NT2/D1 (cell line): ENCODE measurements around the gene AASDH.

ENCODE experiments used
- DNase-seq: peaks from one replicate; pipeline ENCODE4 v3.0.0-alpha.2; 2011; ENCODE audit warnings: low read depth, low spot score
- H3K27me3 ChIP-seq: 2 replicates; pipeline ENCODE4 v1.6.0; 2011; ENCODE audit warnings: mild to moderate bottlenecking; ENCODE audit not compliant: insufficient read length, insufficient read depth
- H3K36me3 ChIP-seq: 2 replicates; pipeline ENCODE4 v1.6.1; 2011; ENCODE audit warnings: mild to moderate bottlenecking, low read length, mixed read lengths; ENCODE audit not compliant: insufficient read depth, insufficient read length
- H3K4me1 ChIP-seq: 2 replicates; pipeline ENCODE4 v1.5.1; 2011; ENCODE audit not compliant: insufficient read depth, insufficient read length
- H3K4me3 ChIP-seq: 2 replicates; pipeline ENCODE4 v1.5.1; 2011; ENCODE audit warnings: low read depth; ENCODE audit not compliant: insufficient read length
- H3K9ac ChIP-seq: 2 replicates; pipeline ENCODE4 v1.6.0; 2011; ENCODE audit warnings: low read depth; ENCODE audit not compliant: insufficient read length
- H3K9me3 ChIP-seq: 2 replicates; pipeline ENCODE4 v1.5.1; 2011; ENCODE audit warnings: mild to moderate bottlenecking, low read length; ENCODE audit not compliant: insufficient read depth
- SUZ12 ChIP-seq: IDR thresholded peaks from 2 replicates; pipeline ENCODE4 v1.6.1; 2011; ENCODE audit not compliant: insufficient read length, insufficient read depth; ENCODE audit errors: extremely low read depth
- YY1 ChIP-seq: IDR thresholded peaks from 2 replicates; pipeline ENCODE4 v1.6.1; 2011; ENCODE audit not compliant: insufficient read length, insufficient read depth
- ZNF274 ChIP-seq: IDR thresholded peaks from 2 replicates; pipeline ENCODE4 v1.6.1; 2011; ENCODE audit warnings: mild to moderate bottlenecking, low read depth, low read length

Gene AASDH

DNA sequence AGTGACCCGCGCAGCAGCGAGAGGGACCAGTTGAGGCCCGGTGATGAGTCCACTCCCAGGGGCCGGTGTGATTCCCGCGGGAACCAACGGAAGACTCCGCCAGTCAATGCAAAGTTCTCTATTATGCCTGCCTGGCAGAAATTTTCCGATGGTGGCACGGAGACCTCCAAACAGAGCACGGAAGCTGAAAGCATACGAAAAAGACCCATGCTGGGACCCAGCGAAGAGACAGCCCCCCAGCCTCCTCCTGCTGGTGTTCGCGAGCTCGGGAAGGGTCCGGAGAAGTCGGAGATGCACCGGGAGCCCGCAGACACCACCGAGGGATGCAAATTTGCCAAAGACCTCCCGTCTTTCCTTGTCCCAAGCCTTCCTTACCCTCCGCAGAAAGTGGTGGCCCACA, 71.7 kb downstream of the AASDH start:
- H3K4me1 ChIP-seq = no peaks in the 10 kb centered on the region
- no peak for DNase-seq
- no peaks in the 10 kb centered on the region for H3K9me3 ChIP-seq
- no peaks in the 10 kb centered on the region for H3K27me3 ChIP-seq
- H3K9ac ChIP-seq = no peak overlapping the region
- peaks cover 9% of the 10 kb centered on the region for H3K36me3 ChIP-seq
- H3K4me3 ChIP-seq = no peak overlapping the region
- TF ChIP-seq SUZ12 = no peak
- TF ChIP-seq ZNF274 = no peak

DNA sequence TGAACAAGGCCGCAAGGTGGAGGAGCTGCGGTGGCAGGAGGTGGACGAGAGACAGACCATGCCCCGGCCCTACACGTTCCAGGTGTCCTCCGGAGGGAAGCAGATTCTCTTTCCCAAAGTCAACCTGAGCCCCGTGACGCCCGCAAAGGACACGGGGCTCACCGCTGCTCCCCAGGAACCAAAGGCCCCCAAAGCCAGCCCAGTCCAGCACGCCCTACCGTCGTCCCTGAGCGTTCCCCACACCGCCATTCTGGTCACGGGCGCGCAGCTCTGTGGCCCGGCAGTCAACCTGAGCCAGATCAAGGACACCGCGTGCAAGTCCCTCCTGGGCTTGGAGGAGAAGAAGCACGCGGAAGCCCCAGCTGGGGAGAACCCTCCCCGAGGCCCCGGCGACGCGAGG, 72.2 kb downstream of the AASDH start:
- Histone ChIP-seq H3K4me3 (no peak overlapping the region), H3K36me3 (peaks cover 9% of the 10 kb centered on the region), H3K9ac (no peak overlapping the region), H3K27me3 (no peaks in the 10 kb centered on the region), H3K9me3 (no peaks in the 10 kb centered on the region), H3K4me1 (no peaks in the 10 kb centered on the region)
- DNase-seq = no peak
- TF ChIP-seq YY1 (no peak), SUZ12 (no peak), ZNF274 (no peak)

GRCh38 chr4:56314207-56314915, 72.9 kb downstream of the AASDH start:
- no peak for DNase-seq
- Histone ChIP-seq H3K9ac (no peak overlapping the region), H3K27me3 (no peaks in the 10 kb centered on the region), H3K4me3 (no peak overlapping the region), H3K9me3 (no peaks in the 10 kb centered on the region), H3K4me1 (no peaks in the 10 kb centered on the region), H3K36me3 (peaks cover 9% of the 10 kb centered on the region)
- no peak for TF ChIP-seq SUZ12
- TF ChIP-seq YY1 = no peak
- TF ChIP-seq ZNF274 = no peak

DNA sequence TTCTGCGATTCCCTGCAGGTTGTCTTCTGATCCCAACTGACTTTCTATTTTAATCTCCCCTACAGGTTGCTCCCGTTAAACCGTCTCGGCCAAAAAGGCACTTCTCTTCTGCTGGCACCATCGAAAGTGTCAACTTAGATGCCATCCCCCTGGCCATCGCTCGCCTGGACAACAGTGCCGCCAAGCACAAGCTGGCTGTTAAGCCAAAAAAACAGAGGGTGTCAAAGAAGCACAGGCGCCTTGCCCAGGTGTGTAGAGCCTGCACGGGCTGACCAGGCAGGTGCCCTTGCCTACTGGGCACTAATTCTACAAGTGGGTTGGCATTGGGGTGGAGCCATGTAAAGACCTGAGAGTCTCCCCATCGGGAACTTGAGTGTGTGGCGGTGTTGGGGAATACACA, 74.2 kb downstream of the AASDH start:
- TF ChIP-seq YY1 = no peak
- no peak for TF ChIP-seq ZNF274
- TF ChIP-seq SUZ12 = no peak
- no peak for DNase-seq
- H3K36me3 ChIP-seq = peaks cover 9% of the 10 kb centered on the region
- no peak overlapping the region for H3K9ac ChIP-seq
- no peaks in the 10 kb centered on the region for H3K9me3 ChIP-seq
- H3K4me3 ChIP-seq = no peak overlapping the region
- no peaks in the 10 kb centered on the region for H3K27me3 ChIP-seq
- no peaks in the 10 kb centered on the region for H3K4me1 ChIP-seq

- DNase-seq = no peak
- Histone ChIP-seq H3K4me3 (no peak overlapping the region), H3K9me3 (no peaks in the 10 kb centered on the region), H3K9ac (peak overlapping the region; percentile 17), H3K27me3 (no peaks in the 10 kb centered on the region), H3K4me1 (no peaks in the 10 kb centered on the region), H3K36me3 (peaks cover 7% of the 10 kb centered on the region)
- TF ChIP-seq YY1 (no peak), SUZ12 (no peak), ZNF274 (no peak)
Observed at GRCh38 chr4:56311299-56311975, 75.9 kb downstream of the AASDH start.

DNA sequence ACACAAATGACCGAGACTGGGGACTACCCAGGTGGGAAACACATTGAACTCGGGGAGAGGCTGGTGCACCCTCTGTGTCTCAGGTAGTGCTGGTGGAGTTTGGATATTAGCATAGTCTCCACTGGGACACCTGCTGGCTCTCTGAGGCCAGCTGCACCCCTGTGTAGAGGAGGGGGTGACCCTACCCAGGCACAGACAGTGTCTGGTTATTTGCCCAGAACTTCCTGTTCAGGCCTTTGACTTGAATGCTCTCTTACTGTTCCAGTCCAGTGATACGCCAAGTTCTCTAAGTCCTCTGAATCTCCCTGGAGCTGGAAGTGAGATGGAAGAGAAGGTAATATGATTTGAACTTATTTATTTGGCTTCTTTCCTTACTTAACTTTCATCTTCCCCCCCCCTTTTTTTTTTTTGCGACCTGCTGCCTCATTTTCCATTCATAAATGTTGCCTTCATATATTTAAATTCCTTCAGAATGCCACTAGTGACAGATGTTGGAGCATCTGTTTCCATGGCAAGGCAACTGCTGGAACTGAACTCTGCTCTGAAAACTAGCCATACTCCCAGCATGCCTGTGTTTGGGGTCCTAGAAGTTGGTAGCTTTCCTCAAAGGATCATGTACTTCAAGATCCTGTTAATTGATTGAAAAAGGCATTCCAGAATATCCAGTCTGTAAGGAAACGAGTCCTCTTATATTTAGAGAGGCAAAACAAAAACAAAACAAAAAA, 76.7 kb downstream of the AASDH start:
- Histone ChIP-seq H3K27me3 (no peaks in the 10 kb centered on the region), H3K4me1 (no peaks in the 10 kb centered on the region), H3K9me3 (no peaks in the 10 kb centered on the region), H3K36me3 (peaks cover 5% of the 10 kb centered on the region), H3K9ac (no peak overlapping the region), H3K4me3 (no peak overlapping the region)
- no peak for DNase-seq
- TF ChIP-seq YY1 (no peak), ZNF274 (no peak), SUZ12 (no peak)

- TF ChIP-seq YY1 (no peak), SUZ12 (no peak), ZNF274 (no peak)
- no peak for DNase-seq
- H3K9ac ChIP-seq = no peak overlapping the region
- no peaks in the 10 kb centered on the region for H3K27me3 ChIP-seq
- no peak overlapping the region for H3K4me3 ChIP-seq
- peaks cover 5% of the 10 kb centered on the region for H3K36me3 ChIP-seq
- no peaks in the 10 kb centered on the region for H3K9me3 ChIP-seq
- no peaks in the 10 kb centered on the region for H3K4me1 ChIP-seq
Observed at GRCh38 chr4:56308384-56308783, 78.9 kb downstream of the AASDH start.
